ENCODE data around the gene MB.

- TF ChIP-seq, protein P1, sequence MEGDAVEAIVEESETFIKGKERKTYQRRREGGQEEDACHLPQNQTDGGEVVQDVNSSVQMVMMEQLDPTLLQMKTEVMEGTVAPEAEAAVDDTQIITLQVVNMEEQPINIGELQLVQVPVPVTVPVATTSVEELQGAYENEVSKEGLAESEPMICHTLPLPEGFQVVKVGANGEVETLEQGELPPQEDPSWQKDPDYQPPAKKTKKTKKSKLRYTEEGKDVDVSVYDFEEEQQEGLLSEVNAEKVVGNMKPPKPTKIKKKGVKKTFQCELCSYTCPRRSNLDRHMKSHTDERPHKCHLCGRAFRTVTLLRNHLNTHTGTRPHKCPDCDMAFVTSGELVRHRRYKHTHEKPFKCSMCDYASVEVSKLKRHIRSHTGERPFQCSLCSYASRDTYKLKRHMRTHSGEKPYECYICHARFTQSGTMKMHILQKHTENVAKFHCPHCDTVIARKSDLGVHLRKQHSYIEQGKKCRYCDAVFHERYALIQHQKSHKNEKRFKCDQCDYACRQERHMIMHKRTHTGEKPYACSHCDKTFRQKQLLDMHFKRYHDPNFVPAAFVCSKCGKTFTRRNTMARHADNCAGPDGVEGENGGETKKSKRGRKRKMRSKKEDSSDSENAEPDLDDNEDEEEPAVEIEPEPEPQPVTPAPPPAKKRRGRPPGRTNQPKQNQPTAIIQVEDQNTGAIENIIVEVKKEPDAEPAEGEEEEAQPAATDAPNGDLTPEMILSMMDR (IDR thresholded peaks at IDR 0.05), result no peak
- no peak for TF ChIP-seq POLR2A (IDR thresholded peaks at IDR 0.05)
Observed at GRCh38 chr22:35637254-35637653, 20.1 kb upstream of the MB start.
